Naive thymus-derived CD4-positive, alpha-beta T cell (primary cell): ENCODE results near the gene PPM1D. TPM values are rescaled to one million over a fixed set of nuclear protein-coding genes. Genes with fewer than 3 reads are reported as not detected.

Source experiments
- ATAC-seq: fragments of 150-1000 bp; cut with Tn5 transposase; 2 replicates; pipeline ENCODE4 v1.10.0; 2021; ENCODE audit warnings: mild to moderate bottlenecking, moderate library complexity
- CTCF ChIA-PET: fragments of 350-600 bp; sonication (Branson Sonifier 250); formaldehyde crosslinking; loops from one replicate; lab custom pipeline; 2021; ENCODE audit warnings: antibody characterized with exemption; lab: Charles Lee
- POLR2A ChIA-PET: fragments of 350-600 bp; sonication (Branson Sonifier 250); formaldehyde crosslinking; loops from one replicate; lab custom pipeline; 2021; ENCODE audit warnings: antibody characterized with exemption, inconsistent platforms; lab: Charles Lee
- DNase-seq, 9 donors: peaks; one replicate each; pipeline versions ENCODE4 v3.0.0 to v3.0.0-alpha.2; 2020 to 2022; ENCODE audit warnings: mixed read lengths in 1 of 9
- H3K27ac ChIP-seq: one replicate; pipeline ENCODE4 v1.7.0; 2013; ENCODE audit warnings: mild to moderate bottlenecking, low read depth, low read length, moderate library complexity
- H3K27me3 ChIP-seq, 2 donors: one replicate each; pipeline ENCODE4 v1.7.0; 2013; ENCODE audit warnings: low read length in 2 of 2, mild to moderate bottlenecking in 2 of 2, moderate library complexity in 2 of 2; ENCODE audit not compliant: control insufficient read depth in 2 of 2, insufficient read depth in 2 of 2
- H3K36me3 ChIP-seq, 3 experiments: 1 replicate in 2 of 3; 2 replicates in 1 of 3; pipeline ENCODE4 v1.7.0; 2013; ENCODE audit warnings: low read length in 3 of 3, mild to moderate bottlenecking in 3 of 3, moderate library complexity in 1 of 3; ENCODE audit not compliant: insufficient read depth in 3 of 3, control insufficient read depth in 2 of 3
- H3K4me1 ChIP-seq, 2 donors: one replicate each; pipeline ENCODE4 v1.7.0; 2013; ENCODE audit warnings: low read length in 2 of 2, mild to moderate bottlenecking in 2 of 2, moderate library complexity in 1 of 2; ENCODE audit not compliant: control insufficient read depth in 2 of 2, insufficient read depth in 2 of 2
- H3K4me3 ChIP-seq: 2 replicates; pipeline ENCODE4 v1.7.0; 2013; ENCODE audit warnings: mild to moderate bottlenecking, low read length
- H3K9me3 ChIP-seq, 3 experiments: 1 replicate in 2 of 3; 2 replicates in 1 of 3; pipeline ENCODE4 v1.7.0; 2013; ENCODE audit warnings: low read length in 3 of 3; ENCODE audit not compliant: control insufficient read depth in 2 of 3
- H3K27ac Mint-ChIP-seq, 9 donors: one replicate each; pipeline ENCODE4 v1.8.0; 2020 to 2022; ENCODE audit warnings: mixed read lengths in 9 of 9, mild to moderate bottlenecking in 8 of 9, moderate library complexity in 5 of 9, inconsistent platforms in 2 of 9
- H3K27me3 Mint-ChIP-seq, 5 donors: one replicate each; pipeline ENCODE4 v1.8.0; 2021 to 2022; ENCODE audit warnings: mixed read lengths in 5 of 5, mild to moderate bottlenecking in 1 of 5
- H3K36me3 Mint-ChIP-seq, 5 donors: one replicate each; pipeline ENCODE4 v1.8.0; 2020 to 2022; ENCODE audit warnings: mixed read lengths in 5 of 5, mild to moderate bottlenecking in 3 of 5, inconsistent platforms in 1 of 5
- H3K4me1 Mint-ChIP-seq, 7 donors: one replicate each; pipeline ENCODE4 v1.8.0; 2020 to 2022; ENCODE audit warnings: mixed read lengths in 7 of 7, mild to moderate bottlenecking in 3 of 7, inconsistent platforms in 1 of 7
- H3K4me3 Mint-ChIP-seq, 10 donors: one replicate each; pipeline ENCODE4 v1.8.0; 2020 to 2022; ENCODE audit warnings: mild to moderate bottlenecking in 10 of 10, mixed read lengths in 10 of 10, moderate library complexity in 6 of 10, inconsistent platforms in 2 of 10
- H3K9me3 Mint-ChIP-seq, 11 donors: one replicate each; pipeline ENCODE4 v1.8.0; 2020 to 2022; ENCODE audit warnings: mixed read lengths in 11 of 11, mild to moderate bottlenecking in 4 of 11, inconsistent platforms in 1 of 11, moderate library complexity in 1 of 11
- intact Hi-C, 2 donors: fragments of 100-400 bp; cut with micrococcal nuclease; formaldehyde crosslinking; loops; one replicate each; pipeline ENCODE4 v1.15.1; 2023
- polyA plus RNA-seq, 2 donors: library from polyadenylated mRNA; unstranded; fragments of 300-500 nt; fragmentation: Illumina TruSeq; gene quantifications; one replicate each; pipeline ENCODE4 v1.2.3, GENCODE V29; 2021
- total RNA-seq, 6 experiments: library from RNA in 5 of 6; stranded (reverse) in 5 of 6; gene quantifications; 1 replicate in 5 of 6; 2 replicates in 1 of 6; pipeline ENCODE4 v1.2.3 and lab custom pipeline; 2021 to 2026

The PPM1D gene
- total and polyA plus RNA-seq, 7 experiments from 2014 or later = 8.6 to 18.8 (median 15.9) TPM

DNA sequence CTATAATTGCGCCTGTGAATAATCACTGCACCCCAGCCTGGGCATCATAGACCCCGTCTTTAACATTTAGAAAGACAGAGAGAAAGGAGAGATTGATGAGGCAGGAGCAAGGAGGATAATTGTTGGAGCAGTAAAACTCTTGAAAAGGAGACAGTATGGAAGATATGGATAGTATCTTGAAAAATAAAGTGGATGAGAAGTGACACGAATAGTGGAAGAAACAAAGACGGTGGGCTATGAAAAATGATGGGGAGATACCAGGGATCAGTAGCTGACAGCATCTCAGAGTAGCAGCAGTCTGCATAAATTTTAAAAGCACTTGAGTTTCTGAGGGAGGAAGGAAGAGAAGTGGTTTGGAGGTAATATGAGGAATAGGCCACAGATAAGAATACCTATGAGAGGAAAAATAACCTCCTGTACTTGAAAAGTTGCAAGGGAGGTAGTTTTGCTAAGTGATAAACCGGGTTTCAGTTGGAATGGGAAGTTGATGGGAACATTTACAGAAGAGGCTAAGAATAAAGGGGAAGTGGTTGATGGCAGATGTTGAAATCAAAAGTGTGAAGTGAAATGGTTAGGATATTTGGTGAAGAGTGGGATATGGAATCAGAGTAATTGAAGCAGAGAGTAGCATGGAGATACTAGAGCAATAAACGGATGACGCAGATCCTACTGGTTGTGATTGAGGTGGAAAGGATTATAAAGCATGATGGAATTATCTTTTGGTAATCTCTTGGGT is 1.8 kb upstream of the PPM1D start:
- Histone ChIP-seq H3K4me3 (no peak overlapping the region), H3K27me3 (no peaks in the 10 kb centered on the region), H3K9me3 (no peaks in the 10 kb centered on the region), H3K4me1 (peaks cover 0 to 13% of the 10 kb centered on the region in 2 donors), H3K36me3 (peaks cover 0 to 8% (median 0%) of the 10 kb centered on the region in 3 experiments), H3K27ac (no peak overlapping the region)
- Mint-ChIP-seq H3K9me3 (peaks cover 0 to 1% (median 0%) of the 10 kb centered on the region in 11 donors), H3K4me3 (peak overlapping the region; percentile 15 to 99 (median 48)), H3K36me3 (peaks cover 0 to 3% (median 0%) of the 10 kb centered on the region in 5 donors), H3K4me1 (peaks cover 23 to 39% (median 30%) of the 10 kb centered on the region in 7 donors), H3K27ac (peak overlapping the region in 6 of 9 donors; percentile 14 to 94 (median 66)), H3K27me3 (no peaks in the 10 kb centered on the region)
- ChIA-PET CTCF (no interaction called here), POLR2A (interaction anchor here (0.7 to 2.0 kb wide), 2 partner anchors 29 to 79 kb away, joined by 3 to 11 read pairs; partner anchors contain the start of gene BCAS3)
- ATAC-seq = no peak
- no peak for DNase-seq
- intact Hi-C loops = loop anchor here in 1 of 2 donors (5.0 kb wide), 1 partner anchor 1329 kb away; the partner anchor contains the start of gene INTS2

DNA sequence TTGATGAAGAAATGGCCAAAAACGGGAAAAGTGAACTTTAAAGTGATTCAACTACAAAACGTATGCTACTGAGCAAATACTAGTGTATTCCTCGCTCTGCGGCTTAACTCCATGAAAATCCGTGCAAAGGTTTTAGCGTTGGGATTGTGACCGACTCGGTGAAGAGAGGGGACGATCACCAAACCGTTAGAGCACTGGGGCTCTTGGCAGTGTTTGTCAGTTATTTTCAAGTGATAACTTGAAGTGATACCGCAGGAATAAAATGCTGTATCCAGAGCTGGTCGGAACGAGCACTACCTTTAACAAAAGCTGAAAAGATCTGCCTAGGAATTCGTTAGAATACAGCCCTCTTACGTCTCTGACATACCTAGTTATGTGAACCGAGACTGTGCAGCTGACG is 773 bp upstream of the PPM1D start:
- peak; percentile 6 for ATAC-seq
- H3K4me1 ChIP-seq = peaks cover 0 to 13% of the 10 kb centered on the region in 2 donors
- intact Hi-C loops = loop anchor here in 1 of 2 donors (5.0 kb wide), 1 partner anchor 1328 kb away; the partner anchor contains the start of gene INTS2
- peaks cover 0 to 3% (median 0%) of the 10 kb centered on the region in 5 donors for H3K36me3 Mint-ChIP-seq
- H3K9me3 Mint-ChIP-seq = peaks cover 0 to 1% (median 0%) of the 10 kb centered on the region in 11 donors
- peak overlapping the region; percentile 88 for H3K27ac ChIP-seq
- ChIA-PET POLR2A (interaction anchor here (0.6 to 2.0 kb wide), 9 partner anchors 8 to 95 kb away, joined by 3 to 11 read pairs (median 4); partner anchors contain the start of genes APPBP2 and BCAS3), CTCF (interaction anchor here (1.1 to 1.5 kb wide), 3 partner anchors 9 to 78 kb away, joined by 3 to 7 read pairs (median 3); partner anchors contain the start of gene BCAS3)
- H3K4me3 ChIP-seq = peak overlapping the region; percentile 70
- H3K4me1 Mint-ChIP-seq = peaks cover 28 to 49% (median 40%) of the 10 kb centered on the region in 7 donors
- no peak for DNase-seq
- peak overlapping the region; percentile 93 to 99 (median 97) for H3K4me3 Mint-ChIP-seq
- H3K9me3 ChIP-seq = no peaks in the 10 kb centered on the region
- no peaks in the 10 kb centered on the region for H3K27me3 ChIP-seq
- H3K27me3 Mint-ChIP-seq = no peaks in the 10 kb centered on the region
- peaks cover 0 to 8% (median 0%) of the 10 kb centered on the region in 3 experiments for H3K36me3 ChIP-seq
- peak overlapping the region; percentile 91 to 99 (median 95) for H3K27ac Mint-ChIP-seq

DNA sequence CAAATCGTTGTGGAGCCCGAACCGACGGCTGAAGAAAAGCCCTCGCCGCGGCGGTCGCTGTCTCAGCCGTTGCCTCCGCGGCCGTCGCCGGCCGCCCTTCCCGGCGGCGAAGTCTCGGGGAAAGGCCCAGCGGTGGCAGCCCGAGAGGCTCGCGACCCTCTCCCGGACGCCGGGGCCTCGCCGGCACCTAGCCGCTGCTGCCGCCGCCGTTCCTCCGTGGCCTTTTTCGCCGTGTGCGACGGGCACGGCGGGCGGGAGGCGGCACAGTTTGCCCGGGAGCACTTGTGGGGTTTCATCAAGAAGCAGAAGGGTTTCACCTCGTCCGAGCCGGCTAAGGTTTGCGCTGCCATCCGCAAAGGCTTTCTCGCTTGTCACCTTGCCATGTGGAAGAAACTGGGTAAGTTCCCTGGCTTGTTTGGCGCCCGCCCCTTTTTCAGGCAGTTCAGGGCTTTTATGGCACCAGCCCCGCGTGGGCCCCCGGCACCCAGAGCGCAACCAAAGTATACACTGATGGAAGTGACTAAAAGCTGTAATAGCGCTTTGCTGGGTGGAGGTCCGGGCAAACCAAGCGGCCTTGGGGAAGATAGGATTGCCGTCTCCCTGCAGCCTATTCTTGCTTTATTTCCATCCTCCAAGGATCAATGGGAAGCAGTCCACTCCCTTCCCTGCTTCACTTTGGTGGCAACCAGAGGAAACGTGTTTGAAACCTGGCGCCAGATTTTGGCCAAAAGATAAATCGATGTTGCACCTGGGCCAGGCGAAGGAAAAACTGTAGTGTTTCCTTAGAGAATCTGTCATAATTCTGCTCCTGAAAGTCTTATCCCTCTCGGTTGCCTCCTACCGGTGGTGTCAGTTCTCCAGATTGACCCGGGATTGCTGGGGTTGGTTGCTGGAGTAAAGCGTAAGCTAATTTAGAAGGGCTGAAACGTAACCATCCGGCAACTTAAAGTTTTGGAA is 775 bp downstream of the PPM1D start:
- CTCF ChIA-PET = interaction anchor here (0.8 to 1.5 kb wide), 4 partner anchors 10 to 77 kb away, joined by 3 to 7 read pairs (median 3); partner anchors contain the start of gene BCAS3
- ATAC-seq = peak; percentile 29
- peaks cover 0 to 13% of the 10 kb centered on the region in 2 donors for H3K4me1 ChIP-seq
- POLR2A ChIA-PET = interaction anchor here (0.5 to 2.0 kb wide), 10 partner anchors 9 to 1035 kb away, joined by 3 to 11 read pairs (median 4); partner anchors contain the start of genes APPBP2 and BCAS3
- H3K36me3 ChIP-seq = peaks cover 0 to 8% (median 0%) of the 10 kb centered on the region in 3 experiments
- Mint-ChIP-seq H3K36me3 (peaks cover 0 to 3% (median 0%) of the 10 kb centered on the region in 5 donors), H3K9me3 (peaks cover 0 to 1% (median 0%) of the 10 kb centered on the region in 11 donors), H3K27me3 (no peaks in the 10 kb centered on the region), H3K4me3 (peak overlapping the region; percentile 93 to 99 (median 97)), H3K4me1 (peaks cover 34 to 62% (median 48%) of the 10 kb centered on the region in 7 donors), H3K27ac (peak overlapping the region; percentile 90 to 99 (median 95))
- peak; percentile 33 to 63 (median 52) for DNase-seq
- intact Hi-C loops = loop anchor here (1.0 to 10.0 kb wide), 11 partner anchors 23 to 1493 kb away; partner anchors contain the start of genes BCAS3 (in 2 of the 2), TRIM37 (in 2 of the 2), USP32 (in 2 of the 2) and APPBP2 (in 1 of the 2)
- peak overlapping the region; percentile 88 for H3K27ac ChIP-seq
- H3K9me3 ChIP-seq = no peaks in the 10 kb centered on the region
- no peaks in the 10 kb centered on the region for H3K27me3 ChIP-seq
- peak overlapping the region; percentile 70 for H3K4me3 ChIP-seq

DNA sequence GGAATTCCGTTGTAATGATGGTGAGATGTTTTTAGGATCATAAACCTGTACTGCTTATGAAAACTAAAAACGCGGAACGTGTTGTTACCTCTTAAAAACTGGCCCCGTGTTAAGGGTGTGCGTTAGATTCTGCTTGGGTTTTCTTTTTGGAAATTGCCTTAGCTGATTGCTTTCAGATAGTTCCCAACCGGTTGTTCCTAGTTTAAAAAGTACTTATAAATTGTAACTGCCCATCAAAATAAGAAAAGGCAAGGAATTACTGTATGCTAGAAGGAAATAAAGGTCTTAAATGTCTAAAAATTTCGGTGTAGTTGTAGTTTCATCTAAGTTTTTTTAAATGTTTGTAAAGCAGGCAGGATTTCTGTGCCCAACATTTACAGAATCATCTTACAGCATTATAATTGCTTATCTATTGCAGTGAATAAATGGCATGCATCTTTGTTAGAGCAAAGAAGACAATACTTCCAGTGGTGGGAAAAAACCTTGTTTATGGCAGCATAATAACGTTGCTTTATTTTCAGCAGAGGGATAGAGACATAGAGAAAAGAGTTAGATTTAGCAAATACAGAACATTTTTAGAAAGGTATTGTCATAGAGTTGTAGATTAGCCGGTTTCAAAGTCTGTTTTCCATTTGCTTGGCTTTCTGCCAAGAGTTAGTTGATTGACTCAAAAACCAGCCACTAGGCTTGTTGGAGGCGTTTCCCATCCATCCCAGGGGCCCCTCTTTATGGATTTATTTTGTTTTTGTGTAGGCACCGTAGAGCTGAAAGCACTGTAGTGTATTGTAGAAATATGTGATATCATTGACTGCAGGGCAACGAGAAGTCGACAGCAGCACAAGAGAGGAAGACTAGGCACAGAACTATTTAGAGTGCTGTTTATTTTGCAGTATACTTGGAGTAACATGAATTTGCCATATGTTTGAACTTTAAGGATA is 1.7 kb downstream of the PPM1D start:
- intact Hi-C loops = loop anchor here (1.0 to 10.0 kb wide), 5 partner anchors 24 to 1494 kb away; partner anchors contain the start of genes TRIM37 (in 2 of the 2) and CLTC (in 1 of the 2)
- no peaks in the 10 kb centered on the region for H3K27me3 Mint-ChIP-seq
- H3K4me1 ChIP-seq = peaks cover 0 to 13% of the 10 kb centered on the region in 2 donors
- ATAC-seq = no peak
- no peaks in the 10 kb centered on the region for H3K9me3 ChIP-seq
- H3K36me3 ChIP-seq = peaks cover 0 to 8% (median 0%) of the 10 kb centered on the region in 3 experiments
- peak in 8 of 9 donors; percentile 20 to 50 (median 46) for DNase-seq
- peak overlapping the region; percentile 88 for H3K27ac ChIP-seq
- H3K4me3 ChIP-seq = peak overlapping the region; percentile 70
- CTCF ChIA-PET = interaction anchor here (0.6 to 0.8 kb wide), 2 partner anchors 23 to 269 kb away, joined by 3 read pairs; no protein-coding TSS in a partner anchor
- POLR2A ChIA-PET = interaction anchor here (0.7 to 1.3 kb wide), 3 partner anchors 75 to 1036 kb away, joined by 3 to 4 read pairs (median 3); partner anchors contain the start of genes APPBP2 and BCAS3
- H3K27me3 ChIP-seq = no peaks in the 10 kb centered on the region
- H3K4me1 Mint-ChIP-seq = peaks cover 34 to 72% (median 57%) of the 10 kb centered on the region in 7 donors
- peaks cover 0 to 1% (median 0%) of the 10 kb centered on the region in 11 donors for H3K9me3 Mint-ChIP-seq
- peak overlapping the region; percentile 60 to 95 (median 88) for H3K27ac Mint-ChIP-seq
- peak overlapping the region; percentile 93 to 99 (median 96) for H3K4me3 Mint-ChIP-seq
- peaks cover 0 to 3% (median 0%) of the 10 kb centered on the region in 5 donors for H3K36me3 Mint-ChIP-seq

DNA sequence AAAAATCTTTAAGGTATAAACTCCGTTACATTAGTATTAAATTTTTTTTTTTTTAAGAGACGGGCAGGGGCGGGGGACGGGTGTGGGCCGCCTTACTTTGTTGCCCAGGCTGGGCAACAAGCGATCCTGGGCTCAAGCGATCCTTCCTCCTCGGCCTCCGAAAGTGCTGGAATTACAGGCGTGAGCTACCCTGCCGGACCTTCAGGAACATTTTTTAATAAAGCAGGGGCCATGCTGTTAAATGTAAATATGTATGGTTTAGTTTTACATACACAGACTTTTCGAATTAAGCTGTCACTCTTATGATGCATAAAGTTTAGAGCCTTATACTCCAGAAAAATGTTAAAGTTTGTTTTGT is 2.4 kb downstream of the PPM1D start:
- H3K4me3 Mint-ChIP-seq = peak overlapping the region; percentile 68 to 99 (median 96)
- ATAC-seq = no peak

More for the DNA sequence above, 2.4 kb downstream of the PPM1D start:
- ChIA-PET CTCF (interaction anchor here (0.6 kb wide), 1 partner anchor 268 kb away, joined by 3 read pairs; no protein-coding TSS in a partner anchor), POLR2A (no interaction called here)
- Histone ChIP-seq H3K4me3 (no peak overlapping the region), H3K27me3 (no peaks in the 10 kb centered on the region), H3K9me3 (no peaks in the 10 kb centered on the region), H3K4me1 (peaks cover 0 to 13% of the 10 kb centered on the region in 2 donors), H3K36me3 (peaks cover 0 to 8% (median 0%) of the 10 kb centered on the region in 3 experiments), H3K27ac (no peak overlapping the region)
- intact Hi-C loops = loop anchor here (5.0 to 10.0 kb wide), 2 partner anchors 468 to 1495 kb away; partner anchors contain the start of gene TRIM37 (in 2 of the 2)
- DNase-seq = no peak
- Mint-ChIP-seq H3K36me3 (peaks cover 0 to 3% (median 0%) of the 10 kb centered on the region in 5 donors), H3K27me3 (no peaks in the 10 kb centered on the region), H3K27ac (peak overlapping the region in 2 of 9 donors; percentile 91 to 94), H3K4me1 (peaks cover 36 to 74% (median 58%) of the 10 kb centered on the region in 7 donors), H3K9me3 (peaks cover 0 to 1% (median 0%) of the 10 kb centered on the region in 11 donors)
